Measurements from ENCODE around the gene NFYC.
"Not testable (repeated sequence)": the region's sequence is repeated elsewhere in the genome, so short reads cannot be mapped to it uniquely, and the experiment has no call there.

The NFYC gene

DNA sequence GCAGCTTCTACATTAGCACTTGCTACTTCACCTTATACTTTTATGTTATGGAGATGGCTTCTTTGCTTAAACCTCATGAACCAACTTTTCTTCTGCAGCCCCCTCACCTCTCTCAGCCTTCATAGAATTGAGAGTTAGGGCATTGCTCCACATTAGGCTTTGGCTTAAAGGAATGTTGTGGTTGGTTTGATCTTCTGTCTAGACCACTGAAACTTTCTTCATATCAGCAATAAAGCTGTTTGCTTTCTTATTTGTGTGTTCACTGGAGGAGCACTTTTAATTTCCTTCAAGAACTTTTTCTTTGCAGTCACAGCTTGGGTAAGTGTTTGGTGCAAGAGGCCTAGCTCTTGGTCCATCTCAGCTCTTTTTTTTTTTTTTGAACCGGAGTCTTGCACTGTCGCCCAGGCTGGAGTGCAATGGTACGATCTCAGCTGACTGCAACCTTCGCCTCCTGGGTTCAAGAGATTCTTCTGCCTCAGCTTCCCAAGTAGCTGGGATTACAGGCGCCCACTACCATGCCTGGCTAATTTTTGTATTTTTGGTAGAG is 37.9 kb downstream of the NFYC start:
- DNase-seq (ENCODE audit: low read depth); H3K4me3 ChIP-seq (ENCODE audit: low read depth, low read length): not testable (repeated sequence)

DNA sequence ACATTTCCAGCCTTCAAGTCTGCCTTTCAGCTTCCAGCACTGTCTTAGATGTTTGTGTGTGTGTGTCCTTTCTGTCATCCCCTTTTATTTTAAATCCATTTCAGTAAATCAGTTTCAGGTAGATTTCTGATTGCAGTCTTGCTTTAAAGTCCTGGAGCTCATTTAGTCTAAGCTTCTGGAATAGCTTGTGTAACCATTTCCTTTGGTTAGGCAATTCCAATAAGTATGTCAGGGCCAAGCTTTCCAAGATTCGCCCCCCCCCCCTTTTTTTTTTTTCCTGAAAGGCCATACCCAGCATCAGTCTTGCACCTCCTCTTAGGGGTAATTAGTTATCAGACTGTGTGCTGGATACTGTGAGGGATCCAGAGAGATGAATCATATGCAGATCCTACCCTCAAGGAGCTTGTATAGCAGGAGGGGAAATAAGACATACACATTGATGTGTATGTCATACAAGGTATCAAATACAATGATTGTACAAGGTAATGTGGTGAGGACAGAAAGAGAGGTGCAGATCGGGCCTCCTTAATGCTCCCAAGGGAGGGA is 41.3 kb downstream of the NFYC start:
- H3K4me3 ChIP-seq (ENCODE audit: low read depth, low read length), result no peak overlapping the region
- no peak for DNase-seq (ENCODE audit: low read depth)

- no peak for DNase-seq (ENCODE audit: low read depth)
- no peak overlapping the region for H3K4me3 ChIP-seq (ENCODE audit: low read depth, low read length)
Measured at GRCh38 chr1:40734882-40735628, 43.6 kb downstream of the NFYC start.

DNA sequence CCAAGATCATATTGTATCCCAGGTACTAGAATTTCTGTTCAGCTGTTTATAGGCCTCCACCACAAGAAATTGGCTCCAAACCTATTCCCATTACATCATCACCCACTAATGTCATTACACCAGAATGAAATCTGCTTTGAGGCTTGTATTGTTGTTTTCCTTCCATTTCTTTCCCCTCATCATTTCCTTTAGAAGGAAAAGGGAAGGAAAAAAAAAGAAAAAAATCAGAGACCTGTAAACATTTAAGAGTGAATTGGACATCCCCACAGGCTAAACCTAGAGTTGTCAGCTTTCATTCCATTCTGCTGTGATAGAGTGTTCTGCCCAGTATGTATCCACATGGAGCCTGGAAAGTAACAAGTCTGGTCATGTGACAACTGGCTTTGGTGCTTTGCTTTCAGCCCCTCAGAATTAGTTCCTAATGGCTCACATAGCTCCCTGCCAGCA is 44.6 kb downstream of the NFYC start:
- peak; percentile 72 for DNase-seq (ENCODE audit: low read depth)

DNA sequence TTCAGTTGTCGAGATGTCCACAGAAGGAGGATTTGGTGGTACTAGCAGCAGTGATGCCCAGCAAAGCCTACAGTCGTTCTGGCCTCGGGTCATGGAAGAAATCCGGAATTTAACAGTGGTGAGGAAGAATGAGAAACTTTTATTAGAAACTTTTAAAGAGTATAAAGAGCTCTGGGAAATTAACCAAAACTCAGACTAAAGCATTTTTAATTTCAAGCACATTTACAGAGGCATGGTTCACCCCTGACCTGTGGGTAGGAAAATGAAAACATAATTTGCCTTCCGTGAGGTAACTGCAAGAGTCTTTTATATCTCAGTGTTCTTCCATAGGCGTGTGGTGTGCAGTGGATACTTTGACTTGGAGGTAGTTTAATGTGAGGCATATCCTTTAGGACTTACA is 47.3 kb downstream of the NFYC start:
- no peak overlapping the region for H3K4me3 ChIP-seq (ENCODE audit: low read depth, low read length)
- no peak for DNase-seq (ENCODE audit: low read depth)

More for the DNA sequence above, 44.6 kb downstream of the NFYC start:
- H3K4me3 ChIP-seq (ENCODE audit: low read depth, low read length), result no peak overlapping the region

- DNase-seq (ENCODE audit: low read depth), result no peak
Measured at GRCh38 chr1:40739455-40740008, 48.0 kb downstream of the NFYC start.

GRCh38 chr1:40740039-40740996 is 48.8 kb downstream of the NFYC start:
- DNase-seq (ENCODE audit: low read depth), result no peak
- H3K4me3 ChIP-seq (ENCODE audit: low read depth, low read length), result no peak overlapping the region

More at GRCh38 chr1:40739455-40740008, 48.0 kb downstream of the NFYC start:
- no peak overlapping the region for H3K4me3 ChIP-seq (ENCODE audit: low read depth, low read length)

GRCh38 chr1:40740997-40741736 is 49.7 kb downstream of the NFYC start:
- no peak overlapping the region for H3K4me3 ChIP-seq (ENCODE audit: low read depth, low read length)
- no peak for DNase-seq (ENCODE audit: low read depth)

DNA sequence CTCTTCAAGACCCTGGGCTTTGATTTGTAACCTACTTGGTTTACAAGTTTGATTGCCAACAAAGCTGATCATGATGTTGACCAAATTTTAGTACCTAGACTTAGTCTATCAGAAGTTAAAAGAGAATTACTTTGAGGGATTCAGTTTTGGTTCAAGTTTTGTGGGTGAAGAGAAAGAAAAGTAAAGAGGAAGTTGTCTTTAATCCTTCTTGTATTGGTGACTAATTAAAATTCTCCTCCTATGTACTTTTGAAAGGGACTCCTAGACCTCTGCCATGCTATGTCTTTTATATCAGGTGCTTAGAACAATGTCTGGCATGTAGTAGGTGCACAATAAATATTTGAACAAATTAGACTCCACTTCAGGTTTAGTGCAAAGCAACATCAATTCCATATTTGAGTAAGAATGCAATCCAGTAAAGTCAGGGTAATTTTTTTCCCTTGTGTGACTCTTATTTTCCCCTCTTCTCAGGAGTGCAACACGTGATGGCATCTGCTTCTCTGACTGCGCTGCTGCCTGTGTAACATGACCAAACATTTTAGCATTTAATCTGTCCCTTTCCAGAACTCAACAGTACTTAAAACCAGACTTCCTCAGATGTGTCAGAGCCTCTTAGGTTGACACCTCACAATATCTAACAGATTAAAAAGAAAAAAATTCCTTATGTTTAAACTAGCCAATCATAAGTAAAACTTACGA is 51.0 kb downstream of the NFYC start:
- no peak for DNase-seq (ENCODE audit: low read depth)
- no peak overlapping the region for H3K4me3 ChIP-seq (ENCODE audit: low read depth, low read length)

- H3K4me3 ChIP-seq (ENCODE audit: low read depth, low read length), result no peak overlapping the region
- DNase-seq (ENCODE audit: low read depth), result no peak
Measured at GRCh38 chr1:40743452-40743851, 51.9 kb downstream of the NFYC start.

DNA sequence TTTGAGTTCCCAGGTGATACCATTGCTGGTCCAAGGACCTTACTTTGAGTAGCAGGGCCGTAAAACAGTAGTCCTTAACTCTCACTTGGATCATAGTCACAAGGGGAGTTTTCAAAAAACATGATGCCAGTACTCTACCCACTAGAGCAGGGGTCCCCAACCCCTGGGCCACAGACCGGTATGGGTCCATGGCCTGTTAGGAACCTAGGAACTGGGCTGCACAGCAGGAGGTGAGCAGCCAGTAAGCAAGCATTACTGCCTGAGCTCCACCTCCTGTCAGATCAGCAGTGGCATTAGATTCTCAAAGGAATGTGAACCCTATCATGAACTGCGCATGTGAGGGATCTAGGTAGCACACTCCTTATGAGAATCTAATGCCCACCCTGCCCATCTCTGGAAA is 52.4 kb downstream of the NFYC start:
- DNase-seq (ENCODE audit: low read depth), result no peak
- H3K4me3 ChIP-seq (ENCODE audit: low read depth, low read length), result no peak overlapping the region

DNA sequence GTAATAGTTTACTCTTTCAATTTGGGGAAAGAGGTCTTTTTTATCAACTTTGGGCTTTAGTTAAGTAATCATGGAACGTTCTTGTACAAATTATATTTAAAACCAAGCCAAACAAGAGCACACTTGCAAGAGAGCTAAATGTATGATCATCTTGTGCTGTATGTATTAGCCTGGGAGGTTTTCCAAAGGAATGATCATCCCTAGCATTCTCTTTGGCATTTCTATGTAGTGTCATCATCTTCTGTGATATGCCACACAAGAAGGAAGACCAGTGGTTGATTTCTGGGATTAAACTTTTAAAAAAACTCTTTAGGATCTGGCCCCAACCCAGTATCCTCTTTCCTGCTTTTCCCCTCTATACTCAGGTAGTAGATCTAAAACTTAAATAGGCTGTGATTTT is 53.7 kb downstream of the NFYC start:
- no peak overlapping the region for H3K4me3 ChIP-seq (ENCODE audit: low read depth, low read length)
- peak; percentile 31 for DNase-seq (ENCODE audit: low read depth)

DNA sequence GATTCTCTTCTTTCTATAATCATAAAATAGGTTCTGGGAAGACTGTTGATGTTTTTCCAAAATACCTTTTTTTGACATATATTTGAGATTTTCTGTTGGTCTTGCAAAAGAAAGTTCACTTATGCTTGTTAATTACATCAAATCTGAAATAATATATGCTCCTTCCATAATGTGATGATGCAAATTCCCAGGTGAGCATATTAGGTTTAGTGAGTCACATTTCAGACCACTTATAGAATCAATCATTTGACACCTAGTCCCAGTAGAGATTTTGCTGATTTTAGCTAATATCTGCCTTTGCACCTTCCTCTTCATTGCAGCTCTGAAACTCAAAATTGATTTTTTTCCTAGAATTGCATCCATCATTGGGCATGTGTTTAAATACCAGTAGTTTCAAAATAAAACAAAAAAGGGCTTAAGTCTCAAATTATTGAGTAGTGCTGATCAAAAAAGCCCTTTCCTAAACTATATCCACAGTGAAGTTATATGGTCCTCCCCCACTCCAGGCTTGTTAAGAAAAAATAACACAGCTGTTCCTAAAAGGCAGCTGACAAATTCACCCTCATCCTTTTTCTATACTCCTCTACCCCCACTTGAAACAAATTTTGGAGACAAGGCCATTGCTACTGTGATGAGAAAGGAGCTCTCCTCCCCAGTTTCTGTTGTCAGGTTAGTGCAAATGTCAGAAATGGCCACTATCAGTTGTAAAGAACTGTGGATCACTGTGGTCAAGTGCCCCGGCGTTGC is 55.0 kb downstream of the NFYC start:
- no peak overlapping the region for H3K4me3 ChIP-seq (ENCODE audit: low read depth, low read length)
- DNase-seq (ENCODE audit: low read depth), result no peak

DNA sequence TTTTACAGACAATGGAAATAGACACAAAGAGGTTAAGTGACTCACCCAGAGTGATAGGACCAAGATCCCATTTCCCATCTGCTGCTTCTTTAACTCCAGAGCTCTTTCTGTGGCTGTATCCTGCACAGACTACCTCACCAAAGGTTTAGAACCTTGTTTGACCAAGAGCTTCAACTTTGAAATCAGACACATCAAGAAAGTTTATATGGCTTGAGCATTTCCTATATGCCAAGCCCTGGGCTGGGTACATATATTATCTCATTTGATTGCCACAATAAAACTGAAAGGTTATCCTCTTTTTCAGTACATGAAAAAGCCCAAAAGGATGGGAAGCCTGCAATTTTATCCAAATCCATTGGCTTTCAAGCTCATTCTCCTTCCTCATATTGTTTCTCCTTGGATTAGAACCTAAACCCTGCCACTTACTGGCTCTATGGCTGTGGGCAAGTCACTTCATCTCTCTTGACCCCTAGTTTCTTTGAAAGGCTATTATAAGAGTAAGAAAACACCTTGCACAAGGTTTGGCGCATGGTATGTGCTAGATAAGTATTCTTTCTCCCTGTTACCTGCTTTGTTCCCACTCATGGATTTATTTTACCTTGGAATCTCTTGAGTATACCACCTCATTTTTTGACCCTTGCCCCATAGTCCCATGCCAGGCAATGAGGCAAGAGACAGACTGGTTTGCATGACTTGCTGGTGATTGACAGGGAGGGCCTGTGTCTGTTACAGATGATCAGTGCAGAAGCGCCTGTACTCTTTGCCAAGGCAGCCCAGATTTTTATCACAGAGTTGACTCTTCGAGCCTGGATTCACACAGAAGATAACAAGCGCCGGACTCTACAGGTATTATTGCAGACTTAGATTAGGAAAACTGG is 57.6 kb downstream of the NFYC start:
- H3K4me3 ChIP-seq (ENCODE audit: low read depth, low read length), result no peak overlapping the region
- no peak for DNase-seq (ENCODE audit: low read depth)

DNA sequence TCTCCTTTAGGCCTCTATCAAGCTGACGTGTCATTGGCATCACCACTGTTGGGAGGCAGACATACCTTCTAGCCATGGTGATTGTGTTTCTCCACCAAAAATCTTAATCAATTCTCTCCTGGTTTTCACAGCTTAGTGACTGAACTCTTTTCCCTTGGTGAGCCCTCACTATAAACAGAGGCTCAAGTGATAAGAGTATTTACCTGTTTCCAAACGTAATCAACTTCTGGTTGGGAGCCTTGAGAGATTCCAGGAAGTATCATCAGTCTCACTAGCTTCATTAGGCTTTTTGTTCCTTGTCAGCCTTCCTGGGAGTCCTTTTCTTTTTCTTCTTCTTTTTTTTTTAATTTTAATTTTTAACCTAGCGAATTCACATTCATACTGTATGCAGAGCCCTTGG is 58.3 kb downstream of the NFYC start:
- no peak for DNase-seq (ENCODE audit: low read depth)
- no peak overlapping the region for H3K4me3 ChIP-seq (ENCODE audit: low read depth, low read length)

DNA sequence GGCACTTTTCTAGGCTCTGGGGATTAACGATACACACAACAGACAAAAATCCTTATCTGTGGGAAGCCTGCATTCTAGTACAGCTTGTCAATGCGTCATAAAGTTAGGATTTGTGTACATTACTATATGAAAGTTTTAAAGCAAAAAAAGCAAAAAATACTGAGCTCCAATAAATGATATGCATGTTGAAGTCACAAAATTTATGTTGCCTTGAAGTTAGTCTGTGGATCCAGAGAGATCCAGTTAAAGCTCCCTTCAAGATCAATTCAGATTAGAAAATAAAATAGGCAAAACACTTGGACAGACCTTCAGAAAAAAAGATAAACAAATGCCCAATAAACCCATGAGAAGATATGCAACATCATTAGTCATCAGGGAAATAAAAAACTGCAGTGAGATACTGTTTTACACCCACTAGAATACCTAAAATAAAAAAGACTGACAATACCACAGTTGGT is 59.0 kb downstream of the NFYC start:
- no peak for DNase-seq (ENCODE audit: low read depth)
- no peak overlapping the region for H3K4me3 ChIP-seq (ENCODE audit: low read depth, low read length)

GRCh38 chr1:40751802-40752201 is 60.3 kb downstream of the NFYC start:
- DNase-seq (ENCODE audit: low read depth), result no peak
- no peak overlapping the region for H3K4me3 ChIP-seq (ENCODE audit: low read depth, low read length)
